Vagina (tissue), 2 donors: ENCODE data around the gene FGFR2.

Experiments
- POLR2A ChIP-seq, 2 donors: fragments of 450-650 bp; IDR thresholded peaks; one replicate each; pipeline ENCODE4 v1.6.1; 2017; ENCODE audit warnings: antibody characterized with exemption in 2 of 2, mild to moderate bottlenecking in 2 of 2, moderate library complexity in 2 of 2
- POLR2AphosphoS5 ChIP-seq, 2 donors: sonication (generic); formaldehyde crosslinking; IDR thresholded peaks; one replicate each; pipeline ENCODE4 v1.9.0; 2017; ENCODE audit warnings: antibody characterized with exemption in 2 of 2, mild to moderate bottlenecking in 2 of 2, low read depth in 1 of 2; ENCODE audit not compliant: insufficient read depth in 1 of 2
- TF ChIP-seq, protein P1 (sequence below), 3 experiments: fragments of 450-650 bp in 2 of 3; fragments of 200-600 bp in 1 of 3; sonication (generic) in 1 of 3; IDR thresholded peaks; one replicate each; pipeline ENCODE4 v1.5.1; 2017 to 2019; ENCODE audit warnings: antibody characterized with exemption in 3 of 3, mild to moderate bottlenecking in 2 of 3, moderate library complexity in 2 of 3

DNA sequence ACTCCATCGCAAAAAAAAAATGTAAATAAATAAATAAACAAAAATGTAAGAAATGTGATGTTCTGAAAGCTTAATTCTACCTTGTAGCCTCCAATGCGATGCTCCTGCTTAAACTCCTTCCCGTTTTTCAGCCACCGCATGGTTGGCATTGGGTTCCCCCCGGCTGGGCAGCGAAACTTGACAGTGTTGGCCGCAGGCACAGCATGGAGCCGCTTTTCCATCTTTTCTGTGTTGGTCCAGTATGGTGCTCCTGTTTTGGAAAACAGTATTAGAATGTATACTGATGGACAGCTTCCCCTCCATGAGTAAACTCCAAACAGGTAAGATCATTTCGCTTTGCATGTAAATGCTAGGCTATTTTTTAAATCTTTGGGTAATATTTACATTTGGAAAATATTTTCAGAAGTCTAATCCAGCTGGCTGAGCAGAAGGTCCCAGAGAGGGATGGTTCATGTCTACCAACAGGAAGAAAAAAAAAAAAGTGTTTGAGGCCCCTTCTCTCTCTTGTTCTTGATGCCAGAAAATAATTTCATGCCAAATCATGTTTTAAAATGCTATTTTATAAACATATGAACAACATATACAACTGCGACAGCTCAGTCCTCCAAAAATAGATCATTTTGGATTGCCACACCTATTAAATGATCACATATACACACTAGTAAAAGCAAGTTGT lies 46.9 kb downstream of the FGFR2 start:
- TF ChIP-seq, protein P1, sequence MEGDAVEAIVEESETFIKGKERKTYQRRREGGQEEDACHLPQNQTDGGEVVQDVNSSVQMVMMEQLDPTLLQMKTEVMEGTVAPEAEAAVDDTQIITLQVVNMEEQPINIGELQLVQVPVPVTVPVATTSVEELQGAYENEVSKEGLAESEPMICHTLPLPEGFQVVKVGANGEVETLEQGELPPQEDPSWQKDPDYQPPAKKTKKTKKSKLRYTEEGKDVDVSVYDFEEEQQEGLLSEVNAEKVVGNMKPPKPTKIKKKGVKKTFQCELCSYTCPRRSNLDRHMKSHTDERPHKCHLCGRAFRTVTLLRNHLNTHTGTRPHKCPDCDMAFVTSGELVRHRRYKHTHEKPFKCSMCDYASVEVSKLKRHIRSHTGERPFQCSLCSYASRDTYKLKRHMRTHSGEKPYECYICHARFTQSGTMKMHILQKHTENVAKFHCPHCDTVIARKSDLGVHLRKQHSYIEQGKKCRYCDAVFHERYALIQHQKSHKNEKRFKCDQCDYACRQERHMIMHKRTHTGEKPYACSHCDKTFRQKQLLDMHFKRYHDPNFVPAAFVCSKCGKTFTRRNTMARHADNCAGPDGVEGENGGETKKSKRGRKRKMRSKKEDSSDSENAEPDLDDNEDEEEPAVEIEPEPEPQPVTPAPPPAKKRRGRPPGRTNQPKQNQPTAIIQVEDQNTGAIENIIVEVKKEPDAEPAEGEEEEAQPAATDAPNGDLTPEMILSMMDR (IDR thresholded peaks at IDR 0.05) = no peak
- TF ChIP-seq POLR2AphosphoS5 (IDR thresholded peaks at IDR 0.05; ENCODE audit: insufficient read depth in 1 of 2, low read depth in 1 of 2) (no peak), POLR2A (IDR thresholded peaks at IDR 0.05) (no peak)
